ENCODE measurements around the gene RAMP1. TPM values are rescaled to one million over a fixed set of nuclear protein-coding genes. Genes with fewer than 3 reads are reported as not detected.

RAMP1 gene
- polyA plus RNA-seq, 1 donor from 2014 or later = 25.5 TPM

GRCh38 chr2:237927986-237928385 lies 68.6 kb downstream of the RAMP1 start:
- no peaks in the 10 kb centered on the region for H3K9me2 ChIP-seq (ENCODE audit: insufficient read depth, low read length)
- no peaks in the 10 kb centered on the region for H3K9me3 ChIP-seq (ENCODE audit: low read length)
- TF ChIP-seq SMC3 (conservative IDR thresholded peaks at IDR 0.05; ENCODE audit: poor library complexity) (no peak), EZH2 (IDR thresholded peaks at IDR 0.05; ENCODE audit: borderline replicate concordance, insufficient read depth, low read length, poor library complexity, severe bottlenecking) (no peak)
- H4K20me1 ChIP-seq (ENCODE audit: insufficient read depth) = no peaks in the 10 kb centered on the region
- H3K27me3 ChIP-seq (ENCODE audit: insufficient read depth, low read depth, low read length) = no peaks in the 10 kb centered on the region
- H2AFZ ChIP-seq (ENCODE audit: low read depth, low read length) = no peak overlapping the region
- H3K36me3 ChIP-seq (ENCODE audit: insufficient read depth, low read length) = no peaks in the 10 kb centered on the region
- no peaks in the 10 kb centered on the region for H3F3A ChIP-seq (ENCODE audit: insufficient read depth, low read length, poor library complexity, severe bottlenecking)
- no peak overlapping the region for H3K4me2 ChIP-seq (ENCODE audit: low read length)
- H3K9ac ChIP-seq (ENCODE audit: low read length) = no peak overlapping the region
- no peaks in the 10 kb centered on the region for H3K79me2 ChIP-seq (replicated peaks; ENCODE audit: insufficient read depth, low read length)
- H3K27ac ChIP-seq (ENCODE audit: low read length) = no peak overlapping the region
- no peak overlapping the region for H3K4me3 ChIP-seq (ENCODE audit: low read length)

- Histone ChIP-seq H3K9me2 (ENCODE audit: insufficient read depth, low read length) (no peaks in the 10 kb centered on the region), H3K4me3 (ENCODE audit: low read length) (no peak overlapping the region), H4K20me1 (ENCODE audit: insufficient read depth) (no peaks in the 10 kb centered on the region)
These were observed 70.6 kb downstream of the RAMP1 start for GRCh38 chr2:237929979-237930378.

More at GRCh38 chr2:237929979-237930378, 70.6 kb downstream of the RAMP1 start:
- Histone ChIP-seq H3F3A (ENCODE audit: insufficient read depth, low read length, poor library complexity, severe bottlenecking) (no peaks in the 10 kb centered on the region), H3K27me3 (ENCODE audit: insufficient read depth, low read depth, low read length) (no peaks in the 10 kb centered on the region), H2AFZ (ENCODE audit: low read depth, low read length) (no peak overlapping the region), H3K27ac (ENCODE audit: low read length) (no peak overlapping the region), H3K9ac (ENCODE audit: low read length) (no peak overlapping the region), H3K79me2 (replicated peaks; ENCODE audit: insufficient read depth, low read length) (no peaks in the 10 kb centered on the region), H3K36me3 (ENCODE audit: insufficient read depth, low read length) (no peaks in the 10 kb centered on the region), H3K9me3 (ENCODE audit: low read length) (no peaks in the 10 kb centered on the region), H3K4me2 (ENCODE audit: low read length) (no peak overlapping the region)
- TF ChIP-seq SMC3 (conservative IDR thresholded peaks at IDR 0.05; ENCODE audit: poor library complexity) (no peak), MXI1 (conservative IDR thresholded peaks at IDR 0.05; ENCODE audit: poor library complexity, severe bottlenecking) (no peak), TAF1 (IDR thresholded peaks at IDR 0.05; ENCODE audit: low read depth) (no peak), CTCF (IDR thresholded peaks at IDR 0.05; ENCODE audit: poor library complexity, severe bottlenecking) (no peak), EZH2 (IDR thresholded peaks at IDR 0.05; ENCODE audit: borderline replicate concordance, insufficient read depth, low read length, poor library complexity, severe bottlenecking) (no peak), REST (IDR thresholded peaks at IDR 0.05; ENCODE audit: borderline replicate concordance) (no peak), EP300 (conservative IDR thresholded peaks at IDR 0.05; ENCODE audit: poor library complexity, severe bottlenecking) (no peak), RAD21 (conservative IDR thresholded peaks at IDR 0.05) (no peak), POLR2AphosphoS5 (IDR thresholded peaks at IDR 0.05) (no peak)
